GM12875 (cell line): ENCODE results near the gene OR2V1.

ENCODE experiments used
- H3K4me3 ChIP-seq: one replicate; pipeline ENCODE4 v1.5.1; 2011; ENCODE audit warnings: low read depth, low read length, control low read depth
- TF ChIP-seq, protein P1 (sequence below): IDR thresholded peaks from 2 replicates; pipeline ENCODE4 v1.5.1; 2011; ENCODE audit warnings: low read depth, mild to moderate bottlenecking, control low read depth, inconsistent platforms, low read length, moderate library complexity, borderline replicate concordance; ENCODE audit not compliant: insufficient read depth

OR2V1 gene

DNA sequence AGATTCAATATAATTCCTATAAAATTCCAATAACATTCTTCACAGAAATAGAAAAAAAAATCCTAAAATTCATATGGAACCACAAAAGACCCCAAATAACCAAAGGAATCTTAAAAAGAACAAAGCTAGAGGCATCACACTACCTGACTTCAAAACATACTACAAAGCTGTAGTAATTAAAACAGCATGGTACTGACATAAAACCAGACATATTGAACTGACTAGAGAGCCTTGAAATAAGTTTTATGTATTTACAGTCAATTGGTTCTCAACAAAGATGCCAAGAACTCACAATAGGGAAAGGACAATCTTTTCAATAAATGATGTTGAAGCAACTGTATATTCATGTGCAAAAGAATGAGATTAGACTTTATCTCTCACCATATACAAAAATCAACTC lies 54.0 kb downstream of the OR2V1 start:
- H3K4me3 ChIP-seq, result no peak overlapping the region
- TF ChIP-seq, protein P1, sequence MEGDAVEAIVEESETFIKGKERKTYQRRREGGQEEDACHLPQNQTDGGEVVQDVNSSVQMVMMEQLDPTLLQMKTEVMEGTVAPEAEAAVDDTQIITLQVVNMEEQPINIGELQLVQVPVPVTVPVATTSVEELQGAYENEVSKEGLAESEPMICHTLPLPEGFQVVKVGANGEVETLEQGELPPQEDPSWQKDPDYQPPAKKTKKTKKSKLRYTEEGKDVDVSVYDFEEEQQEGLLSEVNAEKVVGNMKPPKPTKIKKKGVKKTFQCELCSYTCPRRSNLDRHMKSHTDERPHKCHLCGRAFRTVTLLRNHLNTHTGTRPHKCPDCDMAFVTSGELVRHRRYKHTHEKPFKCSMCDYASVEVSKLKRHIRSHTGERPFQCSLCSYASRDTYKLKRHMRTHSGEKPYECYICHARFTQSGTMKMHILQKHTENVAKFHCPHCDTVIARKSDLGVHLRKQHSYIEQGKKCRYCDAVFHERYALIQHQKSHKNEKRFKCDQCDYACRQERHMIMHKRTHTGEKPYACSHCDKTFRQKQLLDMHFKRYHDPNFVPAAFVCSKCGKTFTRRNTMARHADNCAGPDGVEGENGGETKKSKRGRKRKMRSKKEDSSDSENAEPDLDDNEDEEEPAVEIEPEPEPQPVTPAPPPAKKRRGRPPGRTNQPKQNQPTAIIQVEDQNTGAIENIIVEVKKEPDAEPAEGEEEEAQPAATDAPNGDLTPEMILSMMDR, result no peak
